IgD-negative memory B cell (primary cell): ENCODE data around the gene P3H3. TPM values are rescaled to one million over a fixed set of nuclear protein-coding genes. Genes with fewer than 3 reads are reported as not detected.

Experiments used
- H3K27ac Mint-ChIP-seq, 3 donors: one replicate each; pipeline ENCODE4 v1.8.0; 2020 to 2022; ENCODE audit warnings: mild to moderate bottlenecking in 3 of 3, mixed read lengths in 3 of 3, moderate library complexity in 1 of 3
- H3K27me3 Mint-ChIP-seq: one replicate; pipeline ENCODE4 v1.8.0; 2021; ENCODE audit warnings: mixed read lengths
- H3K36me3 Mint-ChIP-seq: one replicate; pipeline ENCODE4 v1.8.0; 2020; ENCODE audit warnings: mild to moderate bottlenecking, mixed read lengths
- H3K4me1 Mint-ChIP-seq, 3 donors: one replicate each; pipeline ENCODE4 v1.8.0; 2020 to 2022; ENCODE audit warnings: mixed read lengths in 3 of 3, mild to moderate bottlenecking in 1 of 3
- H3K4me3 Mint-ChIP-seq, 4 donors: one replicate each; pipeline ENCODE4 v1.8.0; 2020 to 2022; ENCODE audit warnings: mild to moderate bottlenecking in 4 of 4, mixed read lengths in 4 of 4, moderate library complexity in 3 of 4
- H3K9me3 Mint-ChIP-seq, 3 donors: one replicate each; pipeline ENCODE4 v1.8.0; 2020 to 2021; ENCODE audit warnings: mixed read lengths in 3 of 3, mild to moderate bottlenecking in 1 of 3
- polyA plus RNA-seq: library from polyadenylated mRNA; unstranded; fragments of 300-500 nt; fragmentation: Illumina TruSeq; gene quantifications from one replicate; pipeline ENCODE4 v1.2.3, GENCODE V29; 2021

The P3H3 gene
- polyA plus RNA-seq, 1 donor from 2014 or later, result not detected

DNA sequence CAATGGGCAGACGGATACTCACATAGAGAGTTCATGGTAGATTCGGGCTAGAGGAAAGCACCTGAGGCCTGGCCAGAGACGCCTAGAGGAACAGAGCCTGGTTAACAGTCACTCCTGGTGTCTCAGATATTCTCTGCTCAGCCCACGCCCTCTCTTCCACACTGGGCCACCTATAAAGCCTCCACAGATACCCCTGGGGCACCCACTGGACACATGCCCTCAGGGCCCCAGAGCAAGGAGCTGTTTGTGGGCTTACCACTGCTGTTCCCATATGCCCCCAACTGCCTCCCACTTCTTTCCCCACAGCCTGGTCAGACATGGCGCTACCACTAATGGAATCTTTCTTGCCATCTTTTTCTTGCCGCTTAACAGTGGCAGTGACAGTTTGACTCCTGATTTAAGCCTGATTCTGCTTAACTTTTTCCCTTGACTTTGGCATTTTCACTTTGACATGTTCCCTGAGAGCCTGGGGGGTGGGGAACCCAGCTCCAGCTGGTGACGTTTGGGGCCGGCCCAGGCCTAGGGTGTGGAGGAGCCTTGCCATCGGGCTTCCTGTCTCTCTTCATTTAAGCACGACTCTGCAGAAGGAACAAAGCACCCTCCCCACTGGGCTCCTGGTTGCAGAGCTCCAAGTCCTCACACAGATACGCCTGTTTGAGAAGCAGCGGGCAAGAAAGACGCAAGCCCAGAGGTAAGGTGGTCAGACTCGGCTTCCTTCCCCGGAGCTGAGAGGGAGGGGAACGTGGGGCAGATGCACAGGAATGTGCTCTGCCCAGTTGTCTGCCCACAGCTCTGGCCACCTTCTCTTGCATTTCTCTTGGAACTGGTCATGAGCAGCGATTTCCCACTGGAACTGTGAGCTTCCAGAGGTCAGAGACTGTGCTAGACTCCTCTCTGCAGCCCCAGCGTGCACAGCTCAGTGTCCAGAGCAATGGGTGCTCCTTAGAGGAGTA, 39.0 kb upstream of the P3H3 start, which contains the start of gene CD4:
CD4 (plus strand) TSS at position 557 of the 953 bp plus-strand sequence. CDS start 10,611 bp downstream, outside the sequence.
- Mint-ChIP-seq H3K4me1 (peaks cover 8 to 10% (median 9%) of the 10 kb centered on the region in 3 donors), H3K36me3 (no peaks in the 10 kb centered on the region)

DNA sequence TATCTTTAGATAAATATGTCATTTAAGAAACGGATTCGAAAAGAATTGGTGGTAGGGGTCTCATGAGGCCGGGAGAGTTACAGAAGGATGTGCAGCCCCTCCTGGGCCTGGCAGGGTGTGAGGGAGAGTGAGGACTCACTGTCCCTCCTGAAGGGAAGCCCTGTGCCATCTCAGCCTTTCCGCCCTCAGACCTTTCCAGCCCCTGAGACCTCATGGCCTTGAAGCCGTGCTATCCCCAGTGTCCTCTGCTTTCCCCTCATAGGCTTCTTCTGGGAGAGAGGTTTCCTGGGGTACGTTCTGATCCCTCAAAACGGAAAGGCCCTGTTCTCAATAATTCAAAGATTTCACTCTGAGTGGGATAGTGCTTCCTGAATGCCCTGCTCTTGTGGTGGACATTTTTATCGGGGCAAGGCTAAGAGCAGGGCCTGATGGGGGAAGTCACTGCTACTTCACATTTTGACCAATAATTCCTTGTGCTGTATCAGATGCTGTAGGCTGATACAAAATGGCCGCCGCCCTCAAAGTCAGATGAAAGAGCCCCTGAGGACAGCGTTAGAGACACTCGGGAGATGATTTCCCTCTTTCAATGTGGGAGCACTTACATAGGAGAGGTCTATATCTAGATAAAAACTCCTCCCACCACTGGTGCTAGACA, 37.6 kb upstream of the P3H3 start:
- no peaks in the 10 kb centered on the region for H3K36me3 Mint-ChIP-seq
- peak overlapping the region in 1 of 4 donors; percentile 21 for H3K4me3 Mint-ChIP-seq
- no peaks in the 10 kb centered on the region for H3K9me3 Mint-ChIP-seq
- H3K27ac Mint-ChIP-seq, result peak overlapping the region in 1 of 3 donors; percentile 63
- peaks cover 14% of the 10 kb centered on the region for H3K27me3 Mint-ChIP-seq
- peaks cover 8 to 10% (median 9%) of the 10 kb centered on the region in 3 donors for H3K4me1 Mint-ChIP-seq

More for the DNA sequence above, 39.0 kb upstream of the P3H3 start, which contains the start of gene CD4:
- Mint-ChIP-seq H3K27me3 (peaks cover 14% of the 10 kb centered on the region), H3K9me3 (no peaks in the 10 kb centered on the region), H3K27ac (peak within 1 kb of the TSS in 1 of 3 donors; percentile 63), H3K4me3 (peak within 1 kb of the TSS in 2 of 4 donors; percentile 16 to 35)

DNA sequence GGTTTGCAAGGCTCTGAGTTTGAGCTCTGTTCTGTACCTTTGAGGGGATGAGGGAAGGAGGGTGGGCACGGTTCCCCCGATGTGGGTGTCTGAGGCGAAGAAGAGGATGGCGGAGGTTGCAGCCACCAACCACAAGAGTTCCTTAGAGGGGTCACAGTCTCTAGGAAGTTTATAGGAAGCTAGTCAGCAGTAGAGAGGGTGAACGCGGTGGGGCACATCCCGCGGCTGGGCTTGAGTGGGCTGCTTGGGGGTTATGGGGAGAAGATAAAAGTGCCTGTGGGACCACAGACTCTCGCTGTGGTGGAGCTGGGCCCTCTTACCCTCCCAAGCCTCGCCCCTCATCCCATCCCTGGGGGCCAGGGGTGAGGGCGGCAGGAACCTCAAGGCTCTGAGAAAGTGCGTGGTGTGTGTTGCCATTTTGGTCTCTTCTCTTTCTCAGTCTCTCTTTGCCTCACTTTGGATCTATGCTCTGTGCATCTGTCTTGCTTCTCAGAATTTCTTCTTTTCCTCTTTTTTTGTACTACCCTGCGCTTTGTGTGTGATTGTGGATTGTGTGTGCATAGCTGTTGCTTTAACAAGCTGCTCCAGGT, 36.2 kb upstream of the P3H3 start:
- H3K27me3 Mint-ChIP-seq, result peaks cover 20% of the 10 kb centered on the region

DNA sequence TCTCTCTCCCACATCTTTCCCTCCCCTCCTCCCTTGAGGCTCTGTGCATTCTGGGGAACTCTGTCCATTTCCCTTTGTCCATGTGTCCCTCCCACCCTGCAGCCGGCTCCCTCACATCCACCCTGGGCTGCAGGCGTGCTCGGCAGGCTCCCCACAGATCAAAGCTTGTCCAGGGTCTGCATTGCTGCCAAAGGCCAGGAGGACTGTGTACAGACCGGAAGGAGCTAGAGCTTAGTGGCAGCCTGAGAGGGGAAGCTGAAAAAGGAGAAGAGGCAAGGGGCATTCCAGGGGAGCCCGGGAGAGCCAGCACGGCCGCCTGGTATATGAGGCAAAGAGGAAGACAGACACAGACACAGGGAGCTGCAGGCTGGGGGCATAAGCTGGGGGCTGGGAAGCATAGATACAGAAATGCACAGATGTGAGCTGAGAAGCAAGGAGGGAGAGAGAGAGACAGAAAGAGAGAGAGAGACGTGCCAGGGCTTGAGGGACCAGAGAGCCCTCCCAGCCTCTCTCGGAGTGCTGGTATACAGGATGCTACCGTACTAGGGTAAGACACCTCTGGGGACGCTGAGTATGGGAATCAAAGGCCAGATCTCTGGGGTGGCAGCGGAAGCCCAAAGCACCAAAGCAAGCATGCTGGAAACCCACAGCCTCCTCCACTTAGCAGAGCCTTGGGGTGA, 35.5 kb upstream of the P3H3 start:
- Mint-ChIP-seq H3K9me3 (no peaks in the 10 kb centered on the region), H3K36me3 (no peaks in the 10 kb centered on the region), H3K27me3 (peaks cover 20% of the 10 kb centered on the region), H3K4me3 (peak overlapping the region in 3 of 4 donors; percentile 1 to 91 (median 71)), H3K4me1 (peaks cover 8 to 10% (median 9%) of the 10 kb centered on the region in 3 donors), H3K27ac (peak overlapping the region in 1 of 3 donors; percentile 21)

More for the DNA sequence above, 36.2 kb upstream of the P3H3 start:
- H3K4me1 Mint-ChIP-seq, result peaks cover 8 to 10% (median 9%) of the 10 kb centered on the region in 3 donors
- H3K27ac Mint-ChIP-seq, result peak overlapping the region in 1 of 3 donors; percentile 21
- H3K36me3 Mint-ChIP-seq, result no peaks in the 10 kb centered on the region
- no peaks in the 10 kb centered on the region for H3K9me3 Mint-ChIP-seq
- peak overlapping the region in 3 of 4 donors; percentile 36 to 91 (median 41) for H3K4me3 Mint-ChIP-seq

DNA sequence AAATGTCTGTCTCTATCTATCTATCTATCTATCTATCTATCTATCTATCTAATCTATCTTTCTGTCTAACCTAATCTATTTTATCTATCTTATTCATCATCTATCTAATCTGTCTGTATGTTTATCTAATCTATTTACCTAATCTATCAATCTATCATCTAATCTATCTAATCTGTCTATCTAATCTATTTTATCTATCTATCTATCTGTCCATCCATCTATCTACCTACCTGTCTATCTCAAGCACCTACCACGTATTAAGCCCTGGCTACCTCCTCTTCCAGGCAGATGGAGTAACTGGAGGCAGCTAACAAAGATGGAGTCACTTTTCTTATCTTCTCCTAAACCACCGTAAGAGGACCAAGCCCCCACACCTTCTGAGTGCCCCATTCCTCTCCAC, 33.1 kb upstream of the P3H3 start:
- Mint-ChIP-seq H3K4me3 (no peak overlapping the region), H3K4me1 (peaks cover 8 to 10% (median 9%) of the 10 kb centered on the region in 3 donors), H3K36me3 (no peaks in the 10 kb centered on the region), H3K9me3 (no peaks in the 10 kb centered on the region), H3K27me3 (peaks cover 28% of the 10 kb centered on the region), H3K27ac (no peak overlapping the region)

DNA sequence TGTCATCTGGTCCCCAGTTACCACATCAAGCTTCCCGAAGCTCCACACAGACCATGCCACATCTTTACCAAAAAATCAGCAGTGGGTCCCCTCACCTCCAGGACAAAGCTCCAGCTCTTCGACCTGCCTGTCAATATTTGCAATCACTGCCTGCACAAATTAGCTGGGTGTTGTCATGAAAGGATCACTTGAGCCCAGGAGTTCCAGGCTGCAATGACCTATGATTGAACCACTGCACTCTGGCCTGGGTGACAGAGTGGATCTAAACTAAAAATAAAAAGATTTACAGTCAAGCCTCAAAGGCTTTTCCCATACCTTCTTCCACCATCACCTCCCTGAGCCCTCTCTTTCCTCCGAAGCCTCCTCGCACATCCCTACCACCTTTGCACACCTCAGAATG, 31.6 kb upstream of the P3H3 start:
- Mint-ChIP-seq H3K36me3 (no peaks in the 10 kb centered on the region), H3K4me3 (no peak overlapping the region), H3K27me3 (peaks cover 29% of the 10 kb centered on the region), H3K27ac (peak overlapping the region in 1 of 3 donors; percentile 47), H3K4me1 (peaks cover 8 to 10% (median 9%) of the 10 kb centered on the region in 3 donors), H3K9me3 (no peaks in the 10 kb centered on the region)

GRCh38 chr12:6799147-6799546, 29.1 kb upstream of the P3H3 start:
- Mint-ChIP-seq H3K27ac (no peak overlapping the region), H3K9me3 (peaks cover 0 to 1% (median 0%) of the 10 kb centered on the region in 3 donors), H3K36me3 (peaks cover 1% of the 10 kb centered on the region), H3K4me3 (no peak overlapping the region), H3K27me3 (peaks cover 17% of the 10 kb centered on the region), H3K4me1 (no peaks in the 10 kb centered on the region)

- Mint-ChIP-seq H3K36me3 (peaks cover 2% of the 10 kb centered on the region), H3K27ac (no peak overlapping the region), H3K4me3 (no peak overlapping the region), H3K9me3 (peaks cover 0 to 2% (median 0%) of the 10 kb centered on the region in 3 donors), H3K4me1 (peaks cover 3 to 8% (median 5%) of the 10 kb centered on the region in 3 donors), H3K27me3 (peaks cover 2% of the 10 kb centered on the region)
These were observed 21.0 kb upstream of the P3H3 start for GRCh38 chr12:6807170-6807569.

GRCh38 chr12:6809056-6809455, 19.2 kb upstream of the P3H3 start:
- Mint-ChIP-seq H3K27me3 (peaks cover 2% of the 10 kb centered on the region), H3K4me3 (no peak overlapping the region), H3K4me1 (peaks cover 9 to 14% (median 10%) of the 10 kb centered on the region in 3 donors), H3K9me3 (peaks cover 0 to 1% (median 0%) of the 10 kb centered on the region in 3 donors), H3K36me3 (peaks cover 2% of the 10 kb centered on the region), H3K27ac (peak overlapping the region in 1 of 3 donors; percentile 40)

DNA sequence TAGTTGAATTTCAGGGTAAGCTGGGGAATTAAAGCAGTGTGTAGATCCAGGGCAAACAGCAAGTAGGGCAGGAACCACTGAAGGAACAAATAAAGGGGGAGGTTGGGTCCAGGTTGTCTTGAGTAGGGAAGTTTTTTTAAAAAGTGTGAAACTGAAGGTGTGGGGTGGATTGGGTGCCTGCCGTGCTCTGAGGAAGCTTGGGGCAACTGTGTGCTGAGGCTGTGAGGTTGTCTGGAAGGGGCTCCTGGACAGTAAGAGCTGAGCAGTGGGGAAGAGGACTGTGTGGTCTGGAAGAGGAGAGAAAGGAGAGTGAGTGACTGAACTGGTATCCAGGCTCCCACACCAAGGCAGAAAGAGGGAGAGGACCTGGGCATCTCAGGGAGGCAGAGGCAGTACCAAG, 17.4 kb upstream of the P3H3 start:
- H3K4me3 Mint-ChIP-seq, result no peak overlapping the region
- H3K9me3 Mint-ChIP-seq, result peaks cover 0 to 2% (median 0%) of the 10 kb centered on the region in 3 donors
- peaks cover 9 to 14% (median 10%) of the 10 kb centered on the region in 3 donors for H3K4me1 Mint-ChIP-seq
- H3K27me3 Mint-ChIP-seq, result peaks cover 5% of the 10 kb centered on the region
- H3K27ac Mint-ChIP-seq, result peak overlapping the region in 2 of 3 donors; percentile 65 to 76
- H3K36me3 Mint-ChIP-seq, result no peaks in the 10 kb centered on the region

DNA sequence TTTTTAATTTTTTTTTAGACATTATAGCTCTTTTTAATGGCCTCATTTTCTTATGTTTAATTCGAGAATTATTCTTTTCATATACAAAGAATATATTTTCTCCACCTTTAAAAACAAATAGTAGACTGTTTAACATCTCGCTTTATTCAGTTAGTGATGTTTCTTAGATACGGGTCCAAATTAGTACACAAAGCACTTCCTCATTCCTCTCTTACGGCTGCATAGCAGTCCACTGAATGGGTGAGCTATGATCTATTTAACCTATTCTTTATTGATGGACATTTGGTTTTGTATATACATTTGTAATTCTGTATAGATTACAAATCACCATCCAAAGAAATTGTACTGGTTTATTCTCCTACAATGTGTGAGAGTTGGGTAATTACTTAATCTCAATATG, 14.8 kb upstream of the P3H3 start:
- H3K27me3 Mint-ChIP-seq, result peaks cover 5% of the 10 kb centered on the region
- no peak overlapping the region for H3K27ac Mint-ChIP-seq
- peaks cover 0 to 2% (median 0%) of the 10 kb centered on the region in 3 donors for H3K9me3 Mint-ChIP-seq
- H3K4me3 Mint-ChIP-seq, result peak overlapping the region in 1 of 4 donors; percentile 21
- peaks cover 10 to 14% (median 13%) of the 10 kb centered on the region in 3 donors for H3K4me1 Mint-ChIP-seq
- no peaks in the 10 kb centered on the region for H3K36me3 Mint-ChIP-seq

DNA sequence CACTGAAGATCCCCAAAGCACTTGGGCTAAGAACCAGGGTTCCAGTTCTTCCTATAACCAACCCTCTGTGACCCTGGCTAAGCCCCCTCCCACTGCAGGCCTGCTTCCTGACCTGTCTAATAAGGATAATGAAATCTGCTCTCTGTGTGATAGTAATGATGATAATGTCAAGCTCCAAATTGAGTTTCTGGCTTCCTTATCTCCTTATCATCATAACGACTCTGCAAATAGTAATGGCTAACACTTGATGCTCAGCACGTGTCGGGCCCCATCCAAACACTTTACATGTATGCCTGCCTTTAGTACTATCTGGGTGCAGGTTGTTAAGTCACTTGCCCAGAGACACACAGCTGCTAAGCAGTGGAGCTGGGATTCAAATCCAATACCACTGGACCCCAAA, 11.6 kb upstream of the P3H3 start:
- Mint-ChIP-seq H3K4me3 (no peak overlapping the region), H3K27ac (peak overlapping the region in 1 of 3 donors; percentile 29), H3K27me3 (peaks cover 13% of the 10 kb centered on the region), H3K9me3 (peaks cover 0 to 2% (median 0%) of the 10 kb centered on the region in 3 donors), H3K36me3 (peaks cover 2% of the 10 kb centered on the region), H3K4me1 (peaks cover 10 to 13% (median 13%) of the 10 kb centered on the region in 3 donors)

DNA sequence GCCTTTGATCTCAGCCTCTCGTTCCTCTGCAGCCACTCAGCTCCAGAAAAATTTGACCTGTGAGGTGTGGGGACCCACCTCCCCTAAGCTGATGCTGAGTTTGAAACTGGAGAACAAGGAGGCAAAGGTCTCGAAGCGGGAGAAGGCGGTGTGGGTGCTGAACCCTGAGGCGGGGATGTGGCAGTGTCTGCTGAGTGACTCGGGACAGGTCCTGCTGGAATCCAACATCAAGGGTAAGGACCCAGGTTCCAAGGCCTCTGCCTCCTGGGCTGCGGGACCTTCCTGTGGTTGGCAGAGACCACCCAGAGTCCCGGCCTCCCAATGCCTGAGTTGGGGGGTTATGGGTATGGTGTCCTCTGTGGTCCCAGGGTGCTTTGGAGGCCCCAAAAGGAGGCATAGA, 11.1 kb upstream of the P3H3 start:
- Mint-ChIP-seq H3K9me3 (peaks cover 0 to 2% (median 0%) of the 10 kb centered on the region in 3 donors), H3K4me1 (peaks cover 10 to 12% (median 11%) of the 10 kb centered on the region in 3 donors), H3K36me3 (peaks cover 2% of the 10 kb centered on the region), H3K27ac (no peak overlapping the region), H3K4me3 (no peak overlapping the region), H3K27me3 (peaks cover 16% of the 10 kb centered on the region)

DNA sequence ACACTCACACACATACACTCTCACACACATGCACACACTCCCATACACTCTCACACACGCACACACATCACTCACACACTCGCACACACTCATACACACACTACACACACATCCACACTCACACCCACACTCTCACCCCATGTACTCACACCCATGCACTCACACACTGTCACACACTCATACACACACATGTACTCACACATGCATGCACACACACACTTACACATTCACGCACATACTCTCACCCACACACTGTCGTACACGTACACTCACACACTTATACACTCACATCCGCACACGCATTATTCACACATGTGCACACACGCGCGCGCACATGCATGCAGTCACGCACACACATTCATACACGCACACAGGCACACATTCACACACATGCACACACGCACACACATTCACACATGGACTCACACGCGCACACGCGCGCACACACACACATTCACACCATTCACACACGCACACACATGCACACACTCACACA, 10.5 kb upstream of the P3H3 start:
- peaks cover 21% of the 10 kb centered on the region for H3K27me3 Mint-ChIP-seq
- peaks cover 5 to 7% (median 6%) of the 10 kb centered on the region in 3 donors for H3K4me1 Mint-ChIP-seq
- peaks cover 0 to 2% (median 0%) of the 10 kb centered on the region in 3 donors for H3K9me3 Mint-ChIP-seq
- H3K4me3 Mint-ChIP-seq, result no peak overlapping the region
- H3K27ac Mint-ChIP-seq, result no peak overlapping the region
- H3K36me3 Mint-ChIP-seq, result peaks cover 2% of the 10 kb centered on the region
